ENCODE results near the gene SYNGR3. TPM values are rescaled to one million over a fixed set of nuclear protein-coding genes. Genes with fewer than 3 reads are reported as not detected.

Gene SYNGR3
- total RNA-seq, 1 experiment from 2014 or later = 11.9 TPM

DNA sequence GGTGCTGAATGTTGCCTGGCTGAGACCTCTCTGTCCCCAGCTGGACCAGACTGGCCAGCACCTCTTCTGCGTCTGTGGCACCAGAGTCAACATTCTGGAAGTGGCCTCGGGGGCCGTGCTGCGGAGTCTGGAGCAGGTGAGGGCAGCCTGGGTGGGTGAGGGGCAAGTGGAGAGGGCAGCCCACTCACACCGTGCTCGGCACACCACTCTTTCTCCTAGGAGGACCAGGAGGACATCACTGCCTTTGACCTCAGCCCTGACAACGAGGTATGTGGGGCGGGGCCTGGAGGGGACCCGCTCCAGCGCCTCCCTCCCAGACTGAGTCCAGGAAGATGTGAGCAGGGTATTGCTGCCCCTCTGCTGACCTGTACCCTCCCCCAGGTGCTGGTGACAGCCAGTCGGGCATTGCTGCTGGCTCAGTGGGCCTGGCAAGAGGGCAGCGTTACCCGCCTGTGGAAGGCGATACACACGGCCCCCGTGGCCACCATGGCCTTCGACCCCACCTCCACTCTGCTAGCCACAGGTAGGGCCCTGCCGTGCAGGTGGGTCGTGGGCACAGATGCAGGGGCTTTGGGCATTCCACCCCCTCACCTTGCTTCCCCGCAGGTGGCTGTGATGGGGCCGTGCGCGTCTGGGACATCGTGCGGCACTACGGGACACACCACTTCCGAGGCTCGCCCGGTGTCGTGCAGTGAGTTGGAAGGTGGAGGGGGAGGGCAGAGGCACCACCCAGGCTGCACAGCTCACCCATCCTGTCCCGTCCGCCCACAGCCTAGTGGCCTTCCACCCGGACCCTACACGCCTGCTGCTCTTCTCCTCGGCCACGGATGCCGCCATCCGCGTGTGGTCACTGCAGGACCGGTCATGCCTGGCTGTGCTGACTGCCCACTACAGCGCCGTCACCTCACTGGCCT lies 15.4 kb upstream of the SYNGR3 start:
- Histone ChIP-seq H4K8ac (replicated peaks; ENCODE audit: insufficient read length, low read depth, low read length) (no peak overlapping the region), H2BK20ac (ENCODE audit: low read depth, low read length, poor library complexity, severe bottlenecking) (no peak overlapping the region), H3K23ac (ENCODE audit: insufficient read length, low read depth, low read length) (no peak overlapping the region), H3K27ac (ENCODE audit: insufficient read length, low read depth, low read length) (no peak overlapping the region), H4K5ac (ENCODE audit: insufficient read length, low read depth, low read length) (no peak overlapping the region), H3K18ac (ENCODE audit: insufficient read length, low read depth, low read length) (no peak overlapping the region), H3K4me2 (ENCODE audit: insufficient read depth, insufficient read length, low read length) (no peak overlapping the region), H3K4ac (ENCODE audit: low read depth, low read length) (no peak overlapping the region), H2AFZ (ENCODE audit: low read length) (no peak overlapping the region), H2BK5ac (ENCODE audit: insufficient read length, low read length) (no peak overlapping the region), H3K79me2 (ENCODE audit: insufficient read depth, low read length) (peaks cover 6% of the 10 kb centered on the region; the same call in 1 of the 2 replicates), H2BK120ac (ENCODE audit: low read depth, low read length, poor library complexity, severe bottlenecking) (no peak overlapping the region), H3K27me3 (ENCODE audit: insufficient read depth, low read length) (no peaks in the 10 kb centered on the region), H3K56ac (ENCODE audit: insufficient read length, low read depth, low read length) (no peak overlapping the region), H2AK5ac (ENCODE audit: insufficient read length, low read length) (no peak overlapping the region), H4K91ac (ENCODE audit: insufficient read length, low read depth, low read length) (no peak overlapping the region), H3T11ph (ENCODE audit: low read length) (no peak overlapping the region), H3K9ac (ENCODE audit: extremely low read depth, insufficient read length, low read length) (no peak overlapping the region), H2BK12ac (ENCODE audit: insufficient read length, low read depth, low read length) (no peak overlapping the region), H4K20me1 (ENCODE audit: control insufficient read depth, insufficient read depth, insufficient read length) (no peaks in the 10 kb centered on the region), H3K4me1 (ENCODE audit: insufficient read depth, low read length) (no peaks in the 10 kb centered on the region), H3K79me1 (ENCODE audit: insufficient read depth, low read depth, low read length, poor library complexity, severe bottlenecking) (peaks cover 5% of the 10 kb centered on the region), H3K23me2 (ENCODE audit: insufficient read length, low read depth, low read length, poor library complexity, severe bottlenecking) (peaks cover 9% of the 10 kb centered on the region), H3K9me3 (ENCODE audit: control insufficient read depth, low read depth, low read length) (no peaks in the 10 kb centered on the region), H3K14ac (ENCODE audit: insufficient read depth, low read length) (no peak overlapping the region; the same call in 1 of the 2 replicates), H2BK15ac (ENCODE audit: low read depth, low read length) (no peak overlapping the region)
- peaks cover 8 to 14% of the 10 kb centered on the region in 2 experiments for H3K4me1 Mint-ChIP-seq
- no peaks in the 10 kb centered on the region; a peak in 1 of 5 replicates for H3K9me3 Mint-ChIP-seq
- peaks cover 10 to 27% (median 25%) of the 10 kb centered on the region in 3 experiments for H3K36me3 Mint-ChIP-seq (ENCODE audit: insufficient read depth in 1 of 3, low read depth in 3 of 3)
- TF ChIP-seq, protein P1, sequence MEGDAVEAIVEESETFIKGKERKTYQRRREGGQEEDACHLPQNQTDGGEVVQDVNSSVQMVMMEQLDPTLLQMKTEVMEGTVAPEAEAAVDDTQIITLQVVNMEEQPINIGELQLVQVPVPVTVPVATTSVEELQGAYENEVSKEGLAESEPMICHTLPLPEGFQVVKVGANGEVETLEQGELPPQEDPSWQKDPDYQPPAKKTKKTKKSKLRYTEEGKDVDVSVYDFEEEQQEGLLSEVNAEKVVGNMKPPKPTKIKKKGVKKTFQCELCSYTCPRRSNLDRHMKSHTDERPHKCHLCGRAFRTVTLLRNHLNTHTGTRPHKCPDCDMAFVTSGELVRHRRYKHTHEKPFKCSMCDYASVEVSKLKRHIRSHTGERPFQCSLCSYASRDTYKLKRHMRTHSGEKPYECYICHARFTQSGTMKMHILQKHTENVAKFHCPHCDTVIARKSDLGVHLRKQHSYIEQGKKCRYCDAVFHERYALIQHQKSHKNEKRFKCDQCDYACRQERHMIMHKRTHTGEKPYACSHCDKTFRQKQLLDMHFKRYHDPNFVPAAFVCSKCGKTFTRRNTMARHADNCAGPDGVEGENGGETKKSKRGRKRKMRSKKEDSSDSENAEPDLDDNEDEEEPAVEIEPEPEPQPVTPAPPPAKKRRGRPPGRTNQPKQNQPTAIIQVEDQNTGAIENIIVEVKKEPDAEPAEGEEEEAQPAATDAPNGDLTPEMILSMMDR (conservative IDR thresholded peaks at IDR 0.05) = no peak
- DNase-seq = no peak
- peak overlapping the region; percentile 22 to 53; a peak in 3 of 5 replicates for H3K4me3 Mint-ChIP-seq
- no CpG with 5 or more reads among the region's 42 CpGs for WGBS (ENCODE audit: extremely low coverage, insufficient read length, low lambda C conversion rate)
- H3K27me3 Mint-ChIP-seq (ENCODE audit: low read depth) = peaks cover under 1% of the 10 kb centered on the region; the same call in 1 of the 2 replicates
- no peak overlapping the region; a peak in 1 of 7 replicates for H3K27ac Mint-ChIP-seq
